ENCODE results near the gene MTMR10. TPM values are rescaled to one million over a fixed set of nuclear protein-coding genes. Genes with fewer than 3 reads are reported as not detected.

Gene MTMR10
- total RNA-seq, 1 experiment from 2014 or later, result 7.6 TPM

DNA sequence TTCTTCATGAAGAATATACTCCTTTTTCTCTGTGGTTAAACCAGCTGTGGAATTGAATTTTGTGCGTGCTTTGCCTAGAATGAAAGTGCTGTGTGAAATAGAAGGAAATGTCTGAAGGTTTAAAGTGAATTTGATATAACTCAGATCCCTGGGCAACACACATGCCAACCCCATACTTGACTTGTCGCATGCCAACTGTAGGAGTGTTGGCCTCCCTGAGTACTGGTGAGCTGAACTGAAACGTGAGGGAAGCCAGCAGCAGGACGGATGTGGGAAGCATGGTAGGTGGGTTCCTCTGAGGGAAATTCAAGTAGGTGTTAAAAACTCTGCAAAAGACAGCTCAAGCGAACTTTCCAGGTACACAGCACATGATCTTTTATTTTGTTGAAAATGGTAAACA, 73.1 kb downstream of the MTMR10 start:
- H3K9me2 ChIP-seq (replicated peaks; ENCODE audit: low read length), result no peaks in the 10 kb centered on the region
- no peaks in the 10 kb centered on the region for H3K27me3 ChIP-seq (ENCODE audit: low read length)
- no peaks in the 10 kb centered on the region for H3K9me3 ChIP-seq (ENCODE audit: low read length)
- H2AFZ ChIP-seq (ENCODE audit: low read length), result no peak overlapping the region
- ATAC-seq (no peak), DNase-seq (no peak)
- peaks cover 48% of the 10 kb centered on the region; the same call in 1 of the 2 replicates for H3K36me3 ChIP-seq (ENCODE audit: low read depth, low read length)
- intact Hi-C loops (cut with micrococcal nuclease), result no loop called here
- ChIA-PET POLR2A (ENCODE audit: unreplicated experiment) (no interaction called here), CTCF (no interaction called here)
- peaks cover 10% of the 10 kb centered on the region for H3K4me1 ChIP-seq (ENCODE audit: insufficient read depth, low read length)
- H4K20me1 ChIP-seq (ENCODE audit: low read length), result no peaks in the 10 kb centered on the region
- no peak overlapping the region for H3K27ac ChIP-seq (ENCODE audit: low read length)
- no peaks in the 10 kb centered on the region for H3F3A ChIP-seq (ENCODE audit: low read length, unreplicated experiment)
- BruUV-seq (replicated peaks), result no TSS peak
- H3K9ac ChIP-seq (ENCODE audit: low read length), result no peak overlapping the region
- H3K4me2 ChIP-seq (ENCODE audit: low read length), result no peak overlapping the region
- TF ChIP-seq EZH2phosphoT487 (IDR thresholded peaks at IDR 0.05; ENCODE audit: borderline replicate concordance, low read length), result no peak
- TF ChIP-seq, protein P1, sequence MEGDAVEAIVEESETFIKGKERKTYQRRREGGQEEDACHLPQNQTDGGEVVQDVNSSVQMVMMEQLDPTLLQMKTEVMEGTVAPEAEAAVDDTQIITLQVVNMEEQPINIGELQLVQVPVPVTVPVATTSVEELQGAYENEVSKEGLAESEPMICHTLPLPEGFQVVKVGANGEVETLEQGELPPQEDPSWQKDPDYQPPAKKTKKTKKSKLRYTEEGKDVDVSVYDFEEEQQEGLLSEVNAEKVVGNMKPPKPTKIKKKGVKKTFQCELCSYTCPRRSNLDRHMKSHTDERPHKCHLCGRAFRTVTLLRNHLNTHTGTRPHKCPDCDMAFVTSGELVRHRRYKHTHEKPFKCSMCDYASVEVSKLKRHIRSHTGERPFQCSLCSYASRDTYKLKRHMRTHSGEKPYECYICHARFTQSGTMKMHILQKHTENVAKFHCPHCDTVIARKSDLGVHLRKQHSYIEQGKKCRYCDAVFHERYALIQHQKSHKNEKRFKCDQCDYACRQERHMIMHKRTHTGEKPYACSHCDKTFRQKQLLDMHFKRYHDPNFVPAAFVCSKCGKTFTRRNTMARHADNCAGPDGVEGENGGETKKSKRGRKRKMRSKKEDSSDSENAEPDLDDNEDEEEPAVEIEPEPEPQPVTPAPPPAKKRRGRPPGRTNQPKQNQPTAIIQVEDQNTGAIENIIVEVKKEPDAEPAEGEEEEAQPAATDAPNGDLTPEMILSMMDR (conservative IDR thresholded peaks at IDR 0.05; ENCODE audit: low read depth, low read length), result no peak
- no peak for TF ChIP-seq EZH2 (IDR thresholded peaks at IDR 0.05; ENCODE audit: low read length, unreplicated experiment)
- no peaks in the 10 kb centered on the region for H3K79me2 ChIP-seq (ENCODE audit: low read length)
- no peak overlapping the region for H3K4me3 ChIP-seq (ENCODE audit: low read length)

GRCh38 chr15:30917675-30918074, 73.8 kb downstream of the MTMR10 start:
- Histone ChIP-seq H4K20me1 (ENCODE audit: low read length) (no peaks in the 10 kb centered on the region), H3K36me3 (ENCODE audit: low read depth, low read length) (peaks cover 46% of the 10 kb centered on the region; the same call in 1 of the 2 replicates), H3K4me2 (ENCODE audit: low read length) (no peak overlapping the region), H3F3A (ENCODE audit: low read length, unreplicated experiment) (no peaks in the 10 kb centered on the region), H3K79me2 (ENCODE audit: low read length) (no peaks in the 10 kb centered on the region), H2AFZ (ENCODE audit: low read length) (no peak overlapping the region), H3K27ac (ENCODE audit: low read length) (no peak overlapping the region), H3K4me1 (ENCODE audit: insufficient read depth, low read length) (peaks cover 8% of the 10 kb centered on the region), H3K27me3 (ENCODE audit: low read length) (no peaks in the 10 kb centered on the region), H3K9ac (ENCODE audit: low read length) (no peak overlapping the region), H3K9me3 (ENCODE audit: low read length) (no peaks in the 10 kb centered on the region), H3K4me3 (ENCODE audit: low read length) (no peak overlapping the region), H3K9me2 (replicated peaks; ENCODE audit: low read length) (no peaks in the 10 kb centered on the region)
- no TSS peak for BruUV-seq (replicated peaks)
- TF ChIP-seq EZH2 (IDR thresholded peaks at IDR 0.05; ENCODE audit: low read length, unreplicated experiment) (no peak), EZH2phosphoT487 (IDR thresholded peaks at IDR 0.05; ENCODE audit: borderline replicate concordance, low read length) (no peak)
- TF ChIP-seq, protein P1 (conservative IDR thresholded peaks at IDR 0.05; ENCODE audit: low read depth, low read length), result no peak
- intact Hi-C loops (cut with micrococcal nuclease), result no loop called here
- POLR2A ChIA-PET (ENCODE audit: unreplicated experiment), result no interaction called here
- ATAC-seq, result no peak
- CTCF ChIA-PET, result no interaction called here
- no peak for DNase-seq

GRCh38 chr15:30917013-30917412, 74.4 kb downstream of the MTMR10 start:
- Histone ChIP-seq H3K79me2 (ENCODE audit: low read length) (no peaks in the 10 kb centered on the region), H3K36me3 (ENCODE audit: low read depth, low read length) (peaks cover 42% of the 10 kb centered on the region; the same call in 1 of the 2 replicates), H3K4me1 (ENCODE audit: insufficient read depth, low read length) (peaks cover 2% of the 10 kb centered on the region; the same call in 1 of the 2 replicates), H3K27me3 (ENCODE audit: low read length) (no peaks in the 10 kb centered on the region), H3K4me2 (ENCODE audit: low read length) (no peak overlapping the region), H2AFZ (ENCODE audit: low read length) (no peak overlapping the region), H3K4me3 (ENCODE audit: low read length) (no peak overlapping the region), H3K9ac (ENCODE audit: low read length) (no peak overlapping the region), H3F3A (ENCODE audit: low read length, unreplicated experiment) (no peaks in the 10 kb centered on the region), H4K20me1 (ENCODE audit: low read length) (no peaks in the 10 kb centered on the region), H3K27ac (ENCODE audit: low read length) (no peak overlapping the region), H3K9me3 (ENCODE audit: low read length) (no peaks in the 10 kb centered on the region), H3K9me2 (replicated peaks; ENCODE audit: low read length) (no peaks in the 10 kb centered on the region)
- POLR2A ChIA-PET (ENCODE audit: unreplicated experiment), result no interaction called here
- no peak for ATAC-seq
- no TSS peak for BruUV-seq (replicated peaks)
- TF ChIP-seq, protein P1 (conservative IDR thresholded peaks at IDR 0.05; ENCODE audit: low read depth, low read length), result no peak
- TF ChIP-seq EZH2 (IDR thresholded peaks at IDR 0.05; ENCODE audit: low read length, unreplicated experiment) (no peak), EZH2phosphoT487 (IDR thresholded peaks at IDR 0.05; ENCODE audit: borderline replicate concordance, low read length) (no peak)
- CTCF ChIA-PET, result no interaction called here
- DNase-seq, result no peak
- intact Hi-C loops (cut with micrococcal nuclease), result no loop called here

Measured in PC-3 (cell line).